Esophagus squamous epithelium (tissue), 5 donors: Measurements from ENCODE around the gene TRAPPC1. TPM values are rescaled to one million over a fixed set of nuclear protein-coding genes. Genes with fewer than 3 reads are reported as not detected.

Source experiments
- DNase-seq: peaks from one replicate; lab custom pipeline; 2025; lab: John Stamatoyannopoulos, UW
- H3K27ac ChIP-seq, 4 donors: fragments of 200-600 bp; sonication (generic); one replicate each; pipeline ENCODE4 v1.5.1; 2016 to 2019; ENCODE audit warnings: mild to moderate bottlenecking in 1 of 4
- H3K27me3 ChIP-seq, 4 donors: fragments of 200-600 bp; sonication (generic); 1 replicate in 3 of 4; 2 replicates in 1 of 4; pipeline versions ENCODE4 v1.5.1 to v1.6.0; 2017 to 2021; ENCODE audit warnings: antibody characterized with exemption in 1 of 4
- H3K36me3 ChIP-seq, 3 donors: fragments of 200-600 bp; sonication (generic); one replicate each; pipeline ENCODE4 v1.5.1; 2016 to 2019
- H3K4me1 ChIP-seq, 3 donors: fragments of 200-600 bp; sonication (generic); one replicate each; pipeline ENCODE4 v1.5.1; 2017 to 2019
- H3K4me3 ChIP-seq, 4 donors: fragments of 200-600 bp; sonication (generic); 1 replicate in 3 of 4; 2 replicates in 1 of 4; pipeline ENCODE4 v1.5.1; 2016 to 2019; ENCODE audit warnings: mild to moderate bottlenecking in 2 of 4, moderate library complexity in 1 of 4
- H3K9me3 ChIP-seq, 3 donors: fragments of 200-600 bp; sonication (generic); one replicate each; pipeline ENCODE4 v1.5.1; 2016 to 2019
- POLR2A ChIP-seq, 4 donors: fragments of 450-650 bp; IDR thresholded peaks; one replicate each; pipeline ENCODE4 v1.6.1; 2017; ENCODE audit warnings: antibody characterized with exemption in 4 of 4, mild to moderate bottlenecking in 4 of 4, moderate library complexity in 3 of 4
- WGBS, 2 donors: methylation state at CpG; one replicate each; pipeline ENCODE4 v1.1.5; 2018; 5-methylcytosine and 5-hydroxymethylcytosine counted together
- intact Hi-C: fragments of 100-400 bp; cut with DNase I; formaldehyde crosslinking; loops from one replicate; pipeline ENCODE4 v1.15.0; 2022
- total RNA-seq, 4 donors: library from RNA; depleted of rRNA; stranded (reverse); fragments of >200 nt; gene quantifications; one replicate each; pipeline ENCODE4 v1.1.0, GENCODE V29; 2016
- TF ChIP-seq, protein P1 (sequence below), 6 experiments: fragments of 450-650 bp in 4 of 6; fragments of 200-600 bp in 2 of 6; sonication (generic) in 2 of 6; IDR thresholded peaks; one replicate each; pipeline ENCODE4 v1.5.1; 2016 to 2019; ENCODE audit warnings: antibody characterized with exemption in 6 of 6, mild to moderate bottlenecking in 4 of 6, moderate library complexity in 4 of 6
- donor health status: DM: yes; HTN: yes; CAD: no.

The TRAPPC1 gene
- total RNA-seq, 4 donors from 2014 or later, result 31.3 to 71.1 (median 40.3) TPM

- TF ChIP-seq, protein P1, sequence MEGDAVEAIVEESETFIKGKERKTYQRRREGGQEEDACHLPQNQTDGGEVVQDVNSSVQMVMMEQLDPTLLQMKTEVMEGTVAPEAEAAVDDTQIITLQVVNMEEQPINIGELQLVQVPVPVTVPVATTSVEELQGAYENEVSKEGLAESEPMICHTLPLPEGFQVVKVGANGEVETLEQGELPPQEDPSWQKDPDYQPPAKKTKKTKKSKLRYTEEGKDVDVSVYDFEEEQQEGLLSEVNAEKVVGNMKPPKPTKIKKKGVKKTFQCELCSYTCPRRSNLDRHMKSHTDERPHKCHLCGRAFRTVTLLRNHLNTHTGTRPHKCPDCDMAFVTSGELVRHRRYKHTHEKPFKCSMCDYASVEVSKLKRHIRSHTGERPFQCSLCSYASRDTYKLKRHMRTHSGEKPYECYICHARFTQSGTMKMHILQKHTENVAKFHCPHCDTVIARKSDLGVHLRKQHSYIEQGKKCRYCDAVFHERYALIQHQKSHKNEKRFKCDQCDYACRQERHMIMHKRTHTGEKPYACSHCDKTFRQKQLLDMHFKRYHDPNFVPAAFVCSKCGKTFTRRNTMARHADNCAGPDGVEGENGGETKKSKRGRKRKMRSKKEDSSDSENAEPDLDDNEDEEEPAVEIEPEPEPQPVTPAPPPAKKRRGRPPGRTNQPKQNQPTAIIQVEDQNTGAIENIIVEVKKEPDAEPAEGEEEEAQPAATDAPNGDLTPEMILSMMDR (IDR thresholded peaks at IDR 0.05), result no peak
- TF ChIP-seq POLR2A (IDR thresholded peaks at IDR 0.05), result peak in 2 of 4 donors; percentile 7 to 16
- Histone ChIP-seq H3K27me3 (no peaks in the 10 kb centered on the region), H3K4me1 (peaks cover 38 to 67% (median 45%) of the 10 kb centered on the region in 3 donors), H3K27ac (peak within 1 kb of the TSS; percentile 98 to 99 (median 98)), H3K9me3 (no peaks in the 10 kb centered on the region), H3K4me3 (peak within 1 kb of the TSS; percentile 85 to 97 (median 89)), H3K36me3 (peaks cover 13 to 36% (median 17%) of the 10 kb centered on the region in 3 donors)
- intact Hi-C loops, result no loop called here
- WGBS, 2 donors, result 8 to 16% methylated on average over 10 to 15 of the region's 18 CpGs
- no peak for DNase-seq
These were observed 43.4 kb downstream of the TRAPPC1 start, which contains the start of gene CHD3 for GRCh38 chr17:7888184-7888920. CHD3 (plus strand) TSS chr17:7888789; CDS start chr17:7889001, 212 bp downstream.

DNA sequence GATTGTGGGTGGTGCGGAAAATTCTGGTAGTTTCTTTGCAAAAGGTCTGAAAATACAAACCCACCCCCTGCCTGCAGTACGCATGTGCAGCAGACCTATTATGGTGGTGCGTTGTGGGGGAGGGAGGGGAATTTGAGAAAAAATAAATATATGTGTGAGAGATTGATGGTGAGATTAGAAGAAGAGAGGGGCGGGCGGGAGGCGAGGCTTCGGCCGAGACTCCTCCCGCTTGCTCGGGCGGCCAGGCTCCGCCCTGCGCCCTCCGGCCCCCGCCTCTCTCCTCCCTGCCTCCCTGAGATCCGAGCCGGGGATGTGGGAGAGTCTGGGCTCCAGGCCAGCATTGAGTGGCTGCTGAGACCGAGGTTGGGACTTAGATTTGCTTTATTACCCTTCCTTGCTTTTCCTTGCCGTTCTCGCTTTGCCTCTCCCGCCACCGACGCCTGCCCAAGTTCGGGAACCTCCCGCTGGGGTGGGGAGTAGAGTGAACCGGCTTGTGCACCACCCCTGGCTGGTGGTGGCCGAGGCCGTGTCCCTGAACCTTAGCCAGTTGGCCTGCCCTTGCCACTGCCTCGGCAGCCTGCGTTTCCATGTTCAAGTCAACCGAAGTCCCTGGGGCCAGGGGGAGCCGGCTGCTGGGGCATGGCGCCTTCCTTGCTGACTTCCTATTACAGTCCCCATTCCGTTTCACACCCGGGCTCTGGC is 44.1 kb downstream of the TRAPPC1 start:
- peak overlapping the region; percentile 85 to 97 (median 89) for H3K4me3 ChIP-seq
- peaks cover 38 to 74% (median 48%) of the 10 kb centered on the region in 3 donors for H3K4me1 ChIP-seq
- TF ChIP-seq, protein P1 (IDR thresholded peaks at IDR 0.05), result peak in 1 of 6 experiments; percentile 30
- TF ChIP-seq POLR2A (IDR thresholded peaks at IDR 0.05), result peak in 3 of 4 donors; percentile 26 to 60 (median 30)
- H3K27me3 ChIP-seq, result no peaks in the 10 kb centered on the region
- H3K9me3 ChIP-seq, result no peaks in the 10 kb centered on the region
- H3K27ac ChIP-seq, result peak overlapping the region; percentile 98 to 99 (median 98)
- 0% methylated on average over 18 to 30 of the region's 35 CpGs for WGBS, 2 donors
- H3K36me3 ChIP-seq, result peaks cover 13 to 29% (median 14%) of the 10 kb centered on the region in 3 donors
- no peak for DNase-seq
- intact Hi-C loops, result no loop called here

DNA sequence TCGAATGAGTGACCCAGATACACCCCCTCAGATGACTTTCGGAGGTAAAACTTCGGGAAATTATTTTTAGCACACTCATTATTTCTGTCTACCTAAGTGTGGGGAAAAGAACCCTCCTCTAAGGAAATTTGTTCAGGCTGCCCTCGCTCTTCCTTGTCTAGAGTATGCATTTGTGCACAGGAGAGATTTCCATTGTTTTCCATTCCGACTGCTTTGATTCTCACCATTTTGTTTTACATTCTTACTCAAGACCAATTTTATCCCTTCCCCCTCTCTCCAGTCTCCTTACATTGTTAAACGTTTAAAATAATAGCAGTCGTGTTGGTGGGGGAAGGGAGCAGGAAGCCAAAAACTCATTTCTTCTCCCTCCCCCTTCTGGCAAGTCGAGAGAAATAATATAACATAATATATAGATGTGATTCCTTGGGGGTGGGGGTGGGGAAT is 44.7 kb downstream of the TRAPPC1 start:
- peak overlapping the region; percentile 85 to 97 (median 89) for H3K4me3 ChIP-seq
- no peak for TF ChIP-seq POLR2A (IDR thresholded peaks at IDR 0.05)
- TF ChIP-seq, protein P1 (IDR thresholded peaks at IDR 0.05), result peak in 1 of 6 experiments; percentile 34
- intact Hi-C loops, result no loop called here

DNA sequence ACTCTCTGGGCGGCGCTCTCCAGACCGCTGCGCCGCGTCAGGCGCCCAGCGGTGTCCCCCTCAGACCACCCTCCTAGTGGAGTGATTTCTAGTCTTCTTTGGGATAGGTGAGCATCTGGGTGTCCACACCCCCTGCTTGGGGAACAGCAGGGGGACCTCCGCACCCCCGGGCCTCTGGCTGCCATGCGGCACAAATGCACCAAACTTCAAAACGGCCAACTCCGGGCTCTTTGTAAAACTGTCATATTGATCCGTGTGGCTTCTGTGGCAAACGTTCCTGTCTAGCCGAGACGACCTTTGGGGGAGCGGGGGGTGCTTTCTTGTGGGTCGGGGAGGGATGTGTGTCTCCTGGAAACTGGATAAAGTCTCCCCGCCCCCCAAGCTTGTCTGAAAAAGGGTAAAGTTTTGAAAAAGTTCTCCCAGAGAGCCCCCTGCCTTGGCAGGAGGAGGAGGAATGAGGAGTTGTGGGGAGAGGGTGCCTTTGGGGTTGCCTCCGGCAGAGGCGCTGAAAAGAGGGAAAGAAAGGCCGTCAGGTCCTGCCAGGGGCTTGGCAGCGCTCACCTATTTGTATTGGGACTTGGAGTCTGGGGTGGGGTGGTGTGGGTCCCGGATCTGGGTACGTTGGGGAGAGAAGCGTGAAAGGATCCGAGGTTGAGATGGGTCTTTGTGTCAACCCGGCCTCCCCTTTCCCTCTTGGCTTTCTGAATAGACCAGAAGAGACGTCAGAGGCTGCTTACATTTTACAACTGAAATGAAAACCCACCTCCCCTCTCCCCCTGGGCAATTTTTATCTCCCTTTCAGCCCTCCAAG is 45.3 kb downstream of the TRAPPC1 start:
- H3K4me1 ChIP-seq, result peaks cover 47 to 86% (median 59%) of the 10 kb centered on the region in 3 donors
- H3K27ac ChIP-seq, result peak overlapping the region; percentile 98 to 99 (median 98)
- H3K27me3 ChIP-seq, result no peaks in the 10 kb centered on the region
- DNase-seq, result no peak
- H3K9me3 ChIP-seq, result no peaks in the 10 kb centered on the region
- peak overlapping the region; percentile 85 to 97 (median 89) for H3K4me3 ChIP-seq
- H3K36me3 ChIP-seq, result peaks cover 8 to 24% (median 9%) of the 10 kb centered on the region in 3 donors
- intact Hi-C loops, result no loop called here
- TF ChIP-seq, protein P1 (IDR thresholded peaks at IDR 0.05), result no peak
- no peak for TF ChIP-seq POLR2A (IDR thresholded peaks at IDR 0.05)
- WGBS, 2 donors, result 0 to 2% methylated on average over 10 to 19 of the region's 30 CpGs

More for the DNA sequence above, 44.7 kb downstream of the TRAPPC1 start:
- Histone ChIP-seq H3K4me1 (peaks cover 42 to 80% (median 54%) of the 10 kb centered on the region in 3 donors), H3K9me3 (no peaks in the 10 kb centered on the region), H3K36me3 (peaks cover 13 to 24% (median 14%) of the 10 kb centered on the region in 3 donors), H3K27ac (peak overlapping the region; percentile 98 to 99 (median 98)), H3K27me3 (no peaks in the 10 kb centered on the region)
- no peak for DNase-seq
- 2% methylated on average over 8 of the region's 8 CpGs for WGBS, 2 donors
